ENCODE measurements around the gene C20orf204.
"Not testable (repeated sequence)": the region's sequence is repeated elsewhere in the genome, so short reads cannot be mapped to it uniquely, and the experiment has no call there.

Gene C20orf204

GRCh38 chr20:64035933-64036345, at the start of gene C20orf204:
C20orf204 (plus strand) TSS chr20:64036182; CDS start chr20:64036324, 142 bp downstream.
- DNase-seq (ENCODE audit: low read depth, low spot score) = no peak

DNA sequence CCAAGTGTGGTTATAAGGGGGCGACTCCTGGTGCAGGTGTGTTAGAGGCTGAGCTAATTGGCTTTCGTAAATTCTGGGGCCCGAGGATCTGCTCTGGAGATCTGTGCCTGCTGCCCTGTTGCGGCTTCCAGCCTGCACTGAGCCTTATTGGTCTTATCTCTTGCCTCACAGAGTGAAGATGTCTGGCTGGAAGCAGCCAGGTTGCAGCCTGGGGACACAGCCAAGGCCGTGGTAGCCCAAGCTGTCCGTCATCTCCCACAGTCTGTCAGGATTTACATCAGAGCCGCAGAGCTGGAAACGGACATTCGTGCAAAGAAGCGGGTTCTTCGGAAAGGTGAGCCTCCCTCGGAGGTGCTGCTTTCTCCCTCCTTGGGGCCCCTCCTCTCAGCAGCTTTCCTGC, 35.1 kb upstream of the C20orf204 start:
- DNase-seq (ENCODE audit: low read depth, low spot score) = no peak

DNA sequence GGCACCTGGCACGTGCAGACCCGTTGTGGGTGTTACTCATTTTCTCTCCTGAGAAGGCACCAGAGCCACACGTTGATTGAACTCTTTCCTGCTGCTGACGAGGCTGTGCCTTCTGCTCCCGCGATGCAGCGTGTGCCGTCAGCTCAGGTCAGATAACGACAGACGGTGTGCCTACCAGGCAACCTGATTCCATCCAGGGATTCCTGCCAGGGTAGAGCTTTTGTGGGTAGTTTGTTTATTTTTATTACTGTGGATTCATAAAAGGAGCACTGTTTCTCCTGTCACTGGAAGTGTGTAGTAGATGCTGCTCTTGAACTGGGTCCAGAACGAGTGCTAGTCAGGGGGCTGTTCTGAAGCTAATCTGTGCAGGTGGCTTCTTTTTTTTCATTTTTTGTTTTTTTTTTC, 34.4 kb upstream of the C20orf204 start:
- DNase-seq (ENCODE audit: low read depth, low spot score) = no peak

- DNase-seq (ENCODE audit: low read depth, low spot score) = no peak
Observed at GRCh38 chr20:64003960-64004725, 31.8 kb upstream of the C20orf204 start.

DNA sequence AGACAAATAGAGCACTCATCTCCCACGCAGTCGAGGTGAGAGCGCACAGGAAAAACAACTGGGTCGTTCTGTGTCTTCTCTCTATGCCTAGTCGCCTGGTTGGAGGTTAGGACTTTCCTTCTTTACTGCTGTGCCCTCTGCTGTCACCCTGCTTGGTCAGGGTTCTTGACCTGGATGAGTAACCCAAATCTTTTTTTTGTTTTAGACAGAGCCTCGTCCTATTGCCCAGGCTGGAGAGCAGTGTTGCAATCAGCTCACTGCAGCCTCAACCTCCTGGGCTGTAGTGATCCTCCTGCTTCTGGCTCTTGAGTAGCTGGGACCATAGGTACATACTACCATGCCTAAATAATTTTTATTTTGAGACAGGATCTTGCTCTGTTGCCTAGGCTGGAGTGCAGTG, 30.6 kb upstream of the C20orf204 start:
- DNase-seq (ENCODE audit: low read depth, low spot score) = no peak

DNA sequence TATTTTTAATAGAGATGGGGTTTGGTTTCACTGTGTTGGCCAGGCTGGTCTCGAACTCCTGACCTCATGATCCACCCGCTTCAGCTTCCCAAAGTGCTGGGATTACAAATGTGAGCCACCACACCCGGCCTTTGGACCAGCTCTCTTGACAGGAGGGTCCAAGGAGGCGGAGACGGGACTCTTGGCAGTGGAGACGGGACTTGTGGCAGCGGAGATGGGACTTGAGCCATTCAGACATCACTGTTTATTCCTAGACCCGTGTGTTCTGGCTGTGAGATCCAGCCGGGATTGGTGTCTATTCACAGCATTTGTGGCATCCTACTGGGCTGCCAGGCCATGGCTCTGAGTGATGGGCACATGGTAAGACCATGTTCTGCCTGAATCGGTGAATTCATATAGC, 29.5 kb upstream of the C20orf204 start:
- no peak for DNase-seq (ENCODE audit: low read depth, low spot score)

- no peak for DNase-seq (ENCODE audit: low read depth, low spot score)
Observed at GRCh38 chr20:64006902-64007301, 29.1 kb upstream of the C20orf204 start.

DNA sequence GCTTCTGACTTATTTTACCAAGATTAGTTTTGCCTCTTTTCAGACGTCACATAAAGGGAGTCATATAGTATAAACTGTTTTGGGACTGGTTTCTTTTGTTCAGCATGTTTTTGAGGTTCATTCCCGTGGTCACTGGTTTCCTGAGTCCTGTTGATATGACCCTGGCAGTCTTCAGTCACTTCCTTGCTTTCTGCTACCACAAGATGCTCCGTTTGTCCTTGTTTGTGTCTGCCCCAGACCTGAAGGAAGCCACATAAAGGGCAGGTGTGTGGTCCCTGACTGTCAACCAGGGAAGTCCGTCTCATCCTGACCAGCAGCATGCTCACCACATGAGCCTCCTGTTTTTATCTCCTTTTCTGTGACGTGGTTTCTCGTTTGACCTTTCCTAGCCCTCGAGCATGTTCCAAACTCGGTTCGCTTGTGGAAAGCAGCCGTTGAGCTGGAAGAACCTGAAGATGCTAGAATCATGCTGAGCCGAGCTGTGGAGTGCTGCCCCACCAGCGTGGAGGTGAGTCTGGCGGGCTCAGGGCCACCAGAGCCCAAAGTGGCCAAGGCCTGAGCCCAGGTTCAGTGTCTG, 26.1 kb upstream of the C20orf204 start:
- no peak for DNase-seq (ENCODE audit: low read depth, low spot score)

GRCh38 chr20:64010711-64011237, 25.2 kb upstream of the C20orf204 start:
- DNase-seq (ENCODE audit: low read depth, low spot score) = no peak

DNA sequence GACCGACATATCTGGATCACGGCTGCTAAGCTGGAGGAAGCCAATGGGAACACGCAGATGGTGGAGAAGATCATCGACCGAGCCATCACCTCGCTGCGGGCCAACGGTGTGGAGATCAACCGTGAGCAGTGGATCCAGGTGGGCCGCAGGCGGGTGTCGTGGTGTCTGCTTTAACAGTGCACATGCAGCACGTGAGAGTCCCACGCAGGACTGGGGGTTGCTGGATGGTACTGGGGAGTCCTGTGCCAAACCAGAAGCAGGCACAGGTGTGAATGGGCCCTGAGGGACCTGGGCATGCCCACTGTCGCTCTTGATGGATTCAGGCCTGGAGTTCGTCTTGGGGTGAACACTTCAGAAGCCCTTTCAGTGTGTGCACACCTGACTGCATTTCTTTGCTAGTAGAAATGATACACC, 24.6 kb upstream of the C20orf204 start:
- DNase-seq (ENCODE audit: low read depth, low spot score) = no peak

- DNase-seq (ENCODE audit: low read depth, low spot score) = not testable (repeated sequence)
Observed at GRCh38 chr20:64012385-64013154, 23.4 kb upstream of the C20orf204 start.

DNA sequence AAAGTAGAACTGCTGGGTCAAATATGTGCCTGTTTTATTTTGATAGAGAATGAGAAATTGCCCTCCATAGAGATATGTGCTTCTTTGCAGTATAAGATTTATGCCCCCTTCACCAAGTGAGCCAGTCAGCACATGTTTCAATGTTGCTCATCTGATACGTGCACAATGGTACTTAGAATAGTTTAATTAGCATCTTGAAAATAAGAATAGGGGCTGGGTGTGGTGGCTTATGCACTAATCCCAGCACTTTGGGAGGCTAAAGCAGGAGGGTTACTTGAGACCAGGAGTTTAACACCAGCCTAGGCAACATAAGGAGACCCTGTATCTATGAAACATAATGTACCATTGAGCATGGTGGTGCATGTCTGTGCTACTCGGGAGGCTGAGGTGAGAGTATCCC, 20.3 kb upstream of the C20orf204 start:
- no peak for DNase-seq (ENCODE audit: low read depth, low spot score)

GRCh38 chr20:64021124-64021975, 14.6 kb upstream of the C20orf204 start:
- DNase-seq (ENCODE audit: low read depth, low spot score) = no peak

DNA sequence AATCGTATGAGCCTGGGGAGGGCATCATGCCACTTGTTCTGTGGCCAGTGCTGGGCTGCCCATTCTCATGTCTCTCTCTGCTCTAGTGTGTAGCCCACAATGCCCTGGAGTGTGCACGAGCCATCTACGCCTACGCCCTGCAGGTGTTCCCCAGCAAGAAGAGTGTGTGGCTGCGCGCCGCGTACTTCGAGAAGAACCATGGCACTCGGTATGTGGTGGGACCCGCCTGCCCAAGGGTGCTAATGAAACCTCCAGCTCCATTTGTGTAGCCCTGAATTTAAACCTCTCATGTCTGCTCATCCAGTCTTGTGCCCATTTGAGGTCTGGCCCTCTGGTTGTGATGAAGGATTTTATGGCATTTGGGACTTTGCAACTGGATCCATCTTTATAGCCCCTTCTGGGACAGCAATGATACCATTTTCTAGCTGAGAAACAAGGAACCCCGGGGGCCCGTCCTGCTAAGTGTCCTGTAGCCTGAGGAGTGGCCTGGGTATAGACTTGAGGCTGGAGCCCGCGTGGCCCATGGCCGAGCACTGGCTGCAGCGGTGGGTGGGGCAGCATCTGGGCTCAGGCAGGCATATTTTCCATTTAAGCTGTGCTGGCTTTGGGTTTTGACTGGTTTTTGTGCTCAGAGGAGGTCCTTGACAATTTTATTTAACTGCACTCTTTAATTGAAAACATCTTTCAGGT, 13.2 kb upstream of the C20orf204 start:
- DNase-seq (ENCODE audit: low read depth, low spot score) = no peak

GRCh38 chr20:64023361-64024140, 12.4 kb upstream of the C20orf204 start:
- no peak for DNase-seq (ENCODE audit: low read depth, low spot score)

- DNase-seq (ENCODE audit: low read depth, low spot score) = no peak
Observed at GRCh38 chr20:64024141-64024990, 11.6 kb upstream of the C20orf204 start.

GRCh38 chr20:64025101-64025825, 10.7 kb upstream of the C20orf204 start:
- no peak for DNase-seq (ENCODE audit: low read depth, low spot score)

- no peak for DNase-seq (ENCODE audit: low read depth, low spot score)
Observed at GRCh38 chr20:64025826-64026412, 10.1 kb upstream of the C20orf204 start.
